GM12865 (cell line): ENCODE results near the gene PLP2.

Experiments used
- DNase-seq: peaks from one replicate; pipeline ENCODE4 v3.0.0; 2010; ENCODE audit warnings: low read depth
- H3K4me3 ChIP-seq: 2 replicates; pipeline ENCODE4 v1.5.1; 2011; ENCODE audit warnings: mild to moderate bottlenecking, low read depth, low read length, control low read depth
- TF ChIP-seq, protein P1 (sequence below): IDR thresholded peaks from 2 replicates; pipeline ENCODE4 v1.5.1; 2011; ENCODE audit warnings: low read length, control low read depth, low read depth, inconsistent platforms; ENCODE audit not compliant: insufficient read depth; ENCODE audit errors: missing control alignments

Gene PLP2

GRCh38 chrX:49155900-49156837 is 15.5 kb upstream of the PLP2 start:
- H3K4me3 ChIP-seq: peak overlapping the region; percentile 72
- TF ChIP-seq, protein P1, sequence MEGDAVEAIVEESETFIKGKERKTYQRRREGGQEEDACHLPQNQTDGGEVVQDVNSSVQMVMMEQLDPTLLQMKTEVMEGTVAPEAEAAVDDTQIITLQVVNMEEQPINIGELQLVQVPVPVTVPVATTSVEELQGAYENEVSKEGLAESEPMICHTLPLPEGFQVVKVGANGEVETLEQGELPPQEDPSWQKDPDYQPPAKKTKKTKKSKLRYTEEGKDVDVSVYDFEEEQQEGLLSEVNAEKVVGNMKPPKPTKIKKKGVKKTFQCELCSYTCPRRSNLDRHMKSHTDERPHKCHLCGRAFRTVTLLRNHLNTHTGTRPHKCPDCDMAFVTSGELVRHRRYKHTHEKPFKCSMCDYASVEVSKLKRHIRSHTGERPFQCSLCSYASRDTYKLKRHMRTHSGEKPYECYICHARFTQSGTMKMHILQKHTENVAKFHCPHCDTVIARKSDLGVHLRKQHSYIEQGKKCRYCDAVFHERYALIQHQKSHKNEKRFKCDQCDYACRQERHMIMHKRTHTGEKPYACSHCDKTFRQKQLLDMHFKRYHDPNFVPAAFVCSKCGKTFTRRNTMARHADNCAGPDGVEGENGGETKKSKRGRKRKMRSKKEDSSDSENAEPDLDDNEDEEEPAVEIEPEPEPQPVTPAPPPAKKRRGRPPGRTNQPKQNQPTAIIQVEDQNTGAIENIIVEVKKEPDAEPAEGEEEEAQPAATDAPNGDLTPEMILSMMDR: peak; percentile 66
- DNase-seq: peak; percentile 89

- no peak for DNase-seq
- H3K4me3 ChIP-seq: no peak overlapping the region
- TF ChIP-seq, protein P1: no peak
Measured at GRCh38 chrX:49157194-49157593, 14.5 kb upstream of the PLP2 start.

- TF ChIP-seq, protein P1: no peak
- no peak for DNase-seq
- H3K4me3 ChIP-seq: no peak overlapping the region
Measured at GRCh38 chrX:49160908-49161307, 10.8 kb upstream of the PLP2 start.

DNA sequence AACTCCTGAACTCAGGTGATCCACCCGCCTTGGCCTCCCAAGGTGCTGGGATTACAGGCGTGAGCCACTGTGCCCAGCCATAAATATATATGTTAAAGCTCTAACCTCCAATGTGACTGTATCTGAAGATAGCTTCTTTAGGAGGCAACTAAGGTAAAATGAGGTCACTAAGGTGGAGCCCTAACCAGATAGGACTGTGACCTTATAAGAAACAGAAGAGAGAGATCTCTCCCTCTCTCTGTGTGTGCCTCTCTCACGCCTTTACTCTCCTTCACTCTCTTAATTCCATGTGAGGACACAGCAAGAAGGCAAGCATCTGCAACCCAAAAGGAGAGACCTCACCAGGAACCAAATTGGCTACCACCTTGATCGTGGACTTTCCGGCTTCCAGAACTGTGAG is 10.1 kb upstream of the PLP2 start:
- DNase-seq: no peak
- TF ChIP-seq, protein P1: no peak
- H3K4me3 ChIP-seq: no peak overlapping the region

DNA sequence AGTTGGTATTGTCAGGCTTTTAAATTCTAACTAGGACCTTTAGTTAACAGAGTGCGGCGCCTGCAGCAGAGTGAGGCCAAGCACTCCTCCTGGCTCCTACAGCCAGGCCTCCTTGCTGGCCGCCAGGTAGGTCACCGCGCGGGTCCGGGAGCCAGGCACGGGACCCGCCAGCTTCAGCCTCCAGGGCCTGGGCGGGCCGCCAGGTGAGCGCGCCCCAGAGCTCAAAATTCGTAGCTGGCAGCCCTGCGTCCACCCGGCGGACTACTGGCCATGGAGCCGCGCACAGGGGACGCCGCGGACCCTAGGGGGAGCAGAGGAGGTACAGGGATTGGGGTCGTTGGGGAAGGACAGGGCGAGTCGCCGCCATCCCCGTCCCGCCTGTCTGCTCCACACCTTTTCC is 9.1 kb upstream of the PLP2 start, which contains the start of gene MAGIX:
MAGIX (plus strand) TSS at position 139 of the 400 bp plus-strand sequence; CDS start at position 271, 132 bp downstream.
- H3K4me3 ChIP-seq: peak within 1 kb of the TSS; percentile 46
- no peak for DNase-seq
- TF ChIP-seq, protein P1: no peak

GRCh38 chrX:49163555-49164419 is 7.9 kb upstream of the PLP2 start:
- TF ChIP-seq, protein P1: peak; percentile 72
- H3K4me3 ChIP-seq: peak overlapping the region; percentile 46
- peak; percentile 90 for DNase-seq
